Activated T-cell treated with anti-CD3 and anti-CD28 coated beads, Interleukin-2, amount 50 U/mL, for 1 hour (primary cell): ENCODE results near the gene BLACAT1.

ENCODE experiments used
- DNase-seq: peaks from one replicate; pipeline ENCODE4 v3.0.0-alpha.2; 2020

Gene BLACAT1

GRCh38 chr1:205453466-205453865 lies 2.4 kb downstream of the BLACAT1 start:
- no peak for DNase-seq

DNA sequence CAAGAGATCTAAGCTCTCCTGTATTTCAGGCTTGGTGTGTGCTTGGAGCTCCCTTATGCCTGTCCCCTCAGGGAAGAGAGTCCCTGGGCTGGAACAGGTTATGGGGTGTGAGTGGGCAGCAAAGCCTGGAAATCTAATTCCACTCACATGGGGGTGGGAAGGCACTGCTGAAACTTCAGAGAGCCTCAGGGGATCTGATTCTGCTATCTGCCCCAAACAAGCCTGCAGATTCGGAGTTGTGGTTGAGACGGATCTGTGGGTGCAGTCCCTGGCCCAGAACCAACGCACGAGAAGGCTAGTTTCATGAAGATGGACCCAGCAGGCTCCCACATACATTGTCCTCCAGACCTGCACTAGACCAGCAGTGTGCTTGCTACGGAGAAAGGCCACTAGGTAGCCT lies 2.9 kb downstream of the BLACAT1 start:
- DNase-seq, result no peak

GRCh38 chr1:205452364-205452763 lies 3.5 kb downstream of the BLACAT1 start:
- DNase-seq, result no peak

- no peak for DNase-seq
These were observed 4.1 kb downstream of the BLACAT1 start for GRCh38 chr1:205451759-205452164.

- DNase-seq, result no peak
These were observed 4.6 kb downstream of the BLACAT1 start for GRCh38 chr1:205451202-205451601.

GRCh38 chr1:205450448-205450847 lies 5.4 kb downstream of the BLACAT1 start:
- no peak for DNase-seq

DNA sequence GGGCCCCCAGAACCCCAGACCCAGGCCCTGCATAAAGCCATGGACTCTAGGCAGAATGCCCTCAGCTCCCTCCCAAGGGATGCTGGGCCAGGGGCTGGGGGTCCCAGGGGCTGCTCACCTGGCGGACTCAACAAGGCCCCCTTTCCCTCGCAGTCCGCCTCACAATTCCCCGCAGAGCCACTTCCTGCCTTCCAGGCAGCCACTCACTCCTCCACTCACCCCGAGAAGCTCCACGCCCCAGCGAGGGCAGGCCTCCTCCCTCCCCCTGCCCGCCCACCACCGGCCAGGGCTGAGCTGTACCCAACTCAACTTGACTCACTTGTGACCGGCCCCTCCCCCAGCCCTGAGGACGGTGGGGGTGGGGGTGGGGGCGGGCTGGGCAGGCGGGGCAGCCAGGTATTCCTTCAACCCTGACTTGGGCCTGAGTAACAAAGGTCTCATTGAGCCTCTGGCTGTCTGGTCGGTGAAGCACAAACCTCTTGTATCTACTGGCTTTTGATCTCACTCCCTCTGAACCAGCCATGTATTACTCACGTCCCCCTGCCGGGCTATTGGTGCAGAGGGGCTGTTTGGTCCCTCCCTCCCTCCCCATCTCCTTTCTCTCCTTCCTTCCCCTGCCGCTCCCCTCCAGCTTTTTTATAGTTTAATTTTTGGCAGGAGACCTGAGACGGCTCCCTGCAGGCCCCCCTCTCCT lies 5.9 kb downstream of the BLACAT1 start:
- no peak for DNase-seq

GRCh38 chr1:205449254-205449749 lies 6.5 kb downstream of the BLACAT1 start:
- no peak for DNase-seq

- no peak for DNase-seq
These were observed 7.1 kb downstream of the BLACAT1 start for GRCh38 chr1:205448540-205449253.

DNA sequence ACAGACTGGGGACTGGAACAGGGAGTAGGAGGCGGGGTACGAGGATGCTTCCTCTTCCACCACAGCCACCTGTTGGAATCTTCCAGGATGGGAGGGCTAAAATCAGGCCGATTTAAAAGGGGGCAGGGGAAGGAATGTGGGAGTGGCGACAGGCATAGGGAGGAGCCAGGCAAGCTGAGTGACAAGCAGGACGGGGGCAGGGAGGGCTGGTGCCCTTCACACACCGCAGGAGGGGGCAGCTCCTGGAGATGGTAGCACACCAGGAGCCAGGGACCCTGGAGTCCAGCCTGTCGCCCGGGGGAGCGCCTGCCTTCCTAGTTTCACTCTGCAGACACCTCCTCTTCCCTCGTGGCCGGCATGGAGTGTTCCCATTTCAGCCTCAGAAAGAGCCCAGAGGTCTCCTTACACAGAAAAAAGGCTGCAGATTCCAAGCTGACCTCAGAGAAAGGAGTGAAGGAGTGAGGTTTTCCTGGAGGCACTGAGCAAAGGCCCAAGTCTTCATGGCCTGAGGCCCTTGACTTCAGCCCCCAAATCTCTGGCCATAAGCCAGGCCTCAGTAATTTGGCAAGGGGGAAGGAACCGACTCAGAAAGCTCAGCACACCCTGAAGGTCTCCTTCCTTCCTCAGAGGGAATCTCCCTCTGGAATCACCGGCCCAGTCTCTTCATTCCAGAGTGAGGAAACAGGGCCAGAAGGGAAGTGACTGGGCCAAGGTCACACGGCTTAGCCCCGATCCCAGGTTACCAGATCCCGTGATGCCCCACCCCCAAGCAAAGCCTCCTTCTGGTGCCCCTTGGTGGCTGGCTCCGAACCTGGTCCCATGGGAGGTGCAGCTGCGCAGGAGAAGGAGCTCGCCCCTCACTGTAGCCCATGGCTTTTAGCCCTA lies 8.1 kb downstream of the BLACAT1 start:
- no peak for DNase-seq

- no peak for DNase-seq
These were observed 9.0 kb downstream of the BLACAT1 start for GRCh38 chr1:205446828-205447227.

DNA sequence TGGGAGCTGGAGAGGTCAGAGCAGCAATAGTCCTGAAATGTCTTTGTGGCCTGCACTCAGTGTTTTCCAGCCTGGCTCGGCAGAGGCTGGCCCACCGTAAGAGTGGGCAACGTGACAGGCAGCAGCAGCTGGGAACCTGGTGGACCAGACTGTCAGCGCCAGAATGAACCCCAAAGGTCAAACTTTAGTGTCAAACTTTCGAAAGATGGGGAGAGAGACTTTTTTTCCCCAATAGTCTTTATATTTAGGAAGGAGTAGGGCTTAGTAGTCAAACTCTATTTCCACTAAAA lies 10.3 kb downstream of the BLACAT1 start:
- DNase-seq, result no peak

DNA sequence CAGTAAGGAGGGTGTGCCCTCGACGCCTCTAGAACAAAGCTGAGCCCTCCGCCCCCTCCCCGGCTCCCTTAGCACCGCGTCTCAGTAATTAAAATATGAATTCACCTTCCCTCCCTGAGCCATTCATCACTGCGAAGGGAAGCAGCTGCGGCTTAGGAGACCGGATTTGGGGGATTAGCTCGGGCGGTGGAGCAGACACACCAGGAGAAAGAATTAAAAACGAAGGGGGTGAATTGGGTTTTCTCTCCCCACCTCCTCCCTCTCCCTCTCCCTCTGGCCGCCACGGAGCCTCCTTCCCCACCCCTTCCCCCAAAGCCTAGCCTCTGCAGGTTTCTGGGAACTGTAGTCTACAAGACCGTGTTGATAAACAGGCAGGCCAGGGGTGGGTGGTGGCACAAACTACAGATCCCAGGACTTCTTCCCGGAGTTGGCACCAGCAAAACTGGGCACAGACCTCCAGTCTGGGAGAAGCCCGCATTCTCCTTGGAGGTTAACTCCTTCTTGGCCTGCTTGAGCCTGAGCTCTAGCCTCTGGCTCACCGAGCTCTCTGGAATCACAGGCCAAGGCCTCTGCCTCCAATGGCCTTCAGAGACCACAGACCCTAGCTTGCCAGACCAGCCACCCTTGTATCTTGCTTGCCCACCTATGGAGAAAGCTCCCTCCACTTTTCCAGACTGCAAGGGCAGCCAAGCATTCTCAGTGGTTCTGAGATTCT lies 10.8 kb downstream of the BLACAT1 start:
- no peak for DNase-seq

GRCh38 chr1:205444300-205444930 lies 11.4 kb downstream of the BLACAT1 start:
- DNase-seq, result no peak

DNA sequence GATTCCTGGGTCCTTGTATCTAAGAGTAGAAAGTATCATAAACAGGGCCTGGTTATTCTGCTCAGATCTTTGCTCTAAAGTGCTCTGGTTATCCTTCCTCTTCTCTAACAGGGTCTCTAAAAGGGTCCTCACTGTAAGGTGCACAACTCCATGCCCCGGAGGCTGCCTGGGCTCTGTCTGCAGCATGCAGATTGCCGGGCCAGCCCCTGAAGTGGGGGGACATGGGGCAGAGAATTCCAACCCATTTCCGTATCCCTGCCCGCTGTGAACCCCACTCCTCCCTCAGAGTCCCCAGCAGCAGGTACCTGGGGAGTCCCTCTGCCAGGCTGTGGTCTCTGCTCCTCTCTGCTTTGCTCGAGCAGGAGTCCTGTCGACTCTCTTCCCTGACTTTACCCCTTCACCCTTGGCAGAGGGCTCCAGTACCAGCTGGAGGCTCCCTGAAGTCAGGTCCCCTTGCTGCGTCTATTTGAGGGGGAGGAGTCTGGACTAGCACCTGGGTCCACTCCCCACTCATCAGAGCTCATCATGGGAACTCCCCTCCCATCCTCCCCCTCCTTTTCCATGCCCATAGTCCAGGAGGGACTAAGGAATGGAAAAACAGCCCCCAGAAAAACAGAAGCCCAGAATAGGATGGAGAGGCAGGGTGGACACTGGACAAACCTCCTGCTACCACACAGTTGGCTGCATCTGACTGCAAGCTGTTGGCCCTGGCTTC lies 12.1 kb downstream of the BLACAT1 start:
- no peak for DNase-seq

DNA sequence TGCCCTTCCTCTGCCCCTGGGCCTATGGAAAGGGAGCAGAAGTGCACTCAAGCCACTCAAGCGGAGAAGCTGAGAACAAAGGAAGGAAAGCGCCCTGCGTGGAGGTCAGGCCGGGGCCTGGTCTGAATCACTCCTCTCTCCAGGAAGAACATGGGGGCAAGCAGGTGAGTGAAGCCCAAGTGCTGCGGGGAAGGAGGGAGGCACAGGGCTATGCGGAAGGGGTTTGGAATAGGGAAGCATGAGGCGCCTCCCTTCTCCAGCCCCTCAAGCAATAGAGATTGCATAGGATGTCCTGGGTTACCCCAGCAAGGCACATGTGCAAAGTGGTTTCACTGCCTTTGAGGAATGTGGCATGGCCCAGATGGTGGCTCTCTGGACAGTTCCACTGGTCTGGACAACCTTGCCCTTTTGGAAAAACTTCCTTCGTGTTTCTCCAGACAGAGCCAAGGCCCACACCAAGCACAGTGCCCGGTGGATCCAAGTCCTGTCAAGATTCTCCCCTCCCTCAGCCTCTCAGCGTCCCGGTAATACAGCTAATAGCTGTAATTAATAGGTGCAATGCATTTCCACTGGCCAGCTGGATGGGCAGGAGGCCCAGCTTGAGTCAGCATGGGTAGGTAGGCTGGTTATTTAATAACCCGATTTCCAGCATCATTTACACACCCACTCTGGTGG lies 13.7 kb downstream of the BLACAT1 start:
- no peak for DNase-seq

DNA sequence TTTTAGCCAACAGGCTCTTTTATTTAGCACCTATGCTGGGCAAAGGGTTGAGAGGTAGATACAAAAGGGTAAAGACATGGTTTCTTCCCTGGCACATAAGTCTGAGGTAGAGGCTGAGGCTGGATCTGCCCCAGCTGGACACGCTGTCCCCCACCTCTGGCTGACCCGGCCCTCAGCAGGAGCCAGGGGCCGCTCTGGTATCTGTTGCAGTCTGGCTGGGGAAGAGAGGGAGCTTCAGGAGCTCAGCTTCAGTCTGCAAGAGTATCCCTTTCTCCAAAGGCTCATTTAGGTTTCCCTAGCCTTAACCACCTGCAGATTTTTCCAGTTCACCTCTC lies 14.2 kb downstream of the BLACAT1 start:
- DNase-seq, result no peak

DNA sequence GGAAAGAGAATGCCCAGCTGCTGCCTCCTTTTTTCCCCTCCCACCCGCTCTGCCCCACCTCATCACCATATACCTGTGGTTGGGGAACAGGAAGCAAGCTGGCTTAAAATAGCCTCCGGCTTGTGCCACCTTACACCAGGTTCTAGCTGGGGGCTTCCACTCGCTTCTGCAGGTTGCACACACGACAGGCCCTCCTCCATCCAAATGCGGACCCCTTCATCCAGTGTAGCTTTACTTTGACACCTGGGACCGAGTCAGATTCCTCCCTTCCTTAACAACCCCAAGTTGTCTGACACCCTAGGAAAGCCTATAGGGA lies 14.6 kb downstream of the BLACAT1 start:
- no peak for DNase-seq

DNA sequence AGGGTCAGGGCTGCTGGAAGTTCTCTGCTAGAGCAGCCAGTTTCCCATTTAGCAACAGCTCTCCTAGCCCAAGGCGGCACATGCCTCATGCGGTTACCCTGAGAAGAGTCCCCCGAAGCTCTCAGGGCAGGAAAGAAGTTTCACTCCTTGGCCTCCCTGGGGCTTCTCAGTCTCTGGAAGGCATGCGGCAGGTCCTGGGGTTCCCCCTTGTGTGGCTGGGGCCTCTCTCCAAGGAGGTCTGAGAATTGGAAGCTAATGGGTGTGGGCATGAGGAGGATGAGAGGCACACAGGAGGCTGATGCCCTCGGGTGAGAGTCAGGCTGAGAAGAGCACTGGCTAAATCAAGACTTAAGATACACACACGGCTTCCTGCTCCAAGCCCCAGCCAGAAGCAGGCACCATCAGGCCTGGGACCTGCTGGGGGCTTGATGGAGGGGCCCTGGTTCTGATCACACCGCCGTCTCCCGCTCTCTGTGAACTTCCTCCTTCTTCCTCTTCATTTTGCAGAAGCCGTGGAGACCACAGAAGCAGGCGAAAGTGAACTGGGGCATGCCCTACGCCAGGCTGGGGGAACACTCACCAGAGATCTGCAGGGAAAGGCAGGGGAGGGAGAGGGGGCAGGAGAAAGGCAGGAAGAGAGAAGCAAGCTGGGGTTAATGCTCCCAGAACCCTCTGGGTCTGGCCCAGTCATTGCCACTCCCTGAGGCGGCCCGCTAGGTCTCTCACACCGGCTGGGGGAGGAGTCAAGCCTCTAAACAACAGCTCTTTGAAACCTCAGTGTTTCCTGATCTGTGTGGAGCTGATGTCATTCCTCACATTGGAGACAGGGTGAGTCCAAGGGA lies 15.1 kb downstream of the BLACAT1 start:
- DNase-seq, result peak; percentile 72

- DNase-seq, result no peak
These were observed 15.7 kb downstream of the BLACAT1 start for GRCh38 chr1:205440121-205440475.
